NCI-H510A (cell line): ENCODE results near the gene GRWD1.

ENCODE experiments used
- DNase-seq: peaks from one replicate; lab custom pipeline; 2025; lab: John Stamatoyannopoulos, UW

Gene GRWD1

DNA sequence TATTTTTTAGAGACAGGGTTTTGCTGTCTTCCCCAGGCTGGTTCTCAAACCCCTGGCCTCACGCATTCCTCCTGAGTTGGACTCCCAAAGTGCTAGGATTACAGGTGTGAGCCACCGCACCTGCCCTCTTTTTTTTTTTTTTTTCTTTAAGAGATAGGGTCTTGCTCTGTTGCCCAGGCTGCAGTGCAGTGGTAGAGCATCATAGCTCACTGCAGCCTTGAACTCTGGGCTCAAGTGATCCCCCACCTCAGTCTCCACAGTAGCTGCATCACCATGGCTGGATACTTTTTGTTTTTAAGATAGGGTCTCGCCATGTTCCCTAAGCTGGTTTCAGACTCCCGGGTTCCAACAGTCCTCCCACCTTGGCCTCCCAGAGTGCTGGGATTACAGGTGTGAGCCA, 11.1 kb downstream of the GRWD1 start:
- no peak for DNase-seq

DNA sequence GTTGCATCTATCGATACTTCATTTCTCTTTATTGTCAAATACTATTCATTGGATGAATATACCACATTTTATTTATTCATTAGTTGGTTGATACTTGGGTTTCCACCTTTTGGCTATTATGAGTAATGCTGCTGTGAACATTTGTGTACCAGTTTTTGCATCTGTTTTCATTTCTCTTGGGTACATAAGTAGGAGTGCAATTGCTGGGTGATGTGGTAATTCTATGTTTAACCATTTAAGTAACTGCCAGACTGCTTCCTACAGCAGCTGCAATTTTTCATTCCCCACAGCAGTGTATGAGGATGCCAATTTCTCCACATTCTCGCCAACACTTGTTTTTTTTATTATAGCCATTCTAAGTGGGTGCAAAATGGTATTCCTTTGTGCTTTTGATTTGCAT, 12.2 kb downstream of the GRWD1 start:
- DNase-seq: no peak

DNA sequence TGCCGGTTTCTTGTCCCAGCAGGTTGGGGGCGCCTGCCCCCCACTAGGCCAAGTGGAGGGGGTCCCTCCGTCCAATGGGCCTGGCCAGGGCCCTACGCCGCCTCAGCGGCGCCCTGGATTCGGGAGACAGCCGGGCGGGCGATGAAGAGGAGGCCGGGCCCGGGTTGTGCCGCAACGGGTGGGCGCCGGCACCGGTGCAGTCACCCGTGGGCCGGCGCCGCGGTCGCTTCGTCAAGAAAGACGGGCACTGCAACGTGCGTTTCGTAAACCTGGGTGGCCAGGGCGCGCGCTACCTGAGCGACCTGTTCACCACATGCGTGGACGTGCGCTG, 15.8 kb downstream of the GRWD1 start:
- DNase-seq: no peak

DNA sequence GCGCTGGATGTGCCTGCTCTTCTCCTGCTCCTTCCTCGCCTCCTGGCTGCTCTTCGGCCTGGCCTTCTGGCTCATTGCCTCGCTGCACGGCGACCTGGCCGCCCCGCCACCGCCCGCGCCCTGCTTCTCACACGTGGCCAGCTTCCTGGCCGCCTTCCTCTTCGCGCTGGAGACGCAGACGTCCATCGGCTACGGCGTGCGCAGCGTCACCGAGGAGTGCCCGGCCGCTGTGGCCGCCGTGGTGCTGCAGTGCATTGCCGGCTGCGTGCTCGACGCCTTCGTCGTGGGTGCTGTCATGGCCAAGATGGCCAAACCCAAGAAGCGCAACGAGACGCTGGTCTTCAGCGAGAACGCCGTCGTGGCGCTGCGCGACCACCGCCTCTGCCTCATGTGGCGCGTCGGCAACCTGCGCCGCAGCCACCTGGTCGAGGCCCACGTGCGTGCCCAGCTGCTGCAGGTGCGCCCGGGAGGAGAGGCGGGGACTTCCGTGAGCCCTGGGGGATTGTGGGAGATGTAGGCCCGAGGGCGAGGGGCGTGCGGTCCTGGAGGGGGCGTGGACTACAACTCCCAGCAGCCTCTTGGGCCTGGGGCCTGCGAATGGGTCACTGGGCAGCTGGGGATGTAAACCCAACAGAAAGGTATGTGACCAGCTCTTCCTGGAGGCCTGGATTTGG, 16.3 kb downstream of the GRWD1 start:
- DNase-seq: no peak

DNA sequence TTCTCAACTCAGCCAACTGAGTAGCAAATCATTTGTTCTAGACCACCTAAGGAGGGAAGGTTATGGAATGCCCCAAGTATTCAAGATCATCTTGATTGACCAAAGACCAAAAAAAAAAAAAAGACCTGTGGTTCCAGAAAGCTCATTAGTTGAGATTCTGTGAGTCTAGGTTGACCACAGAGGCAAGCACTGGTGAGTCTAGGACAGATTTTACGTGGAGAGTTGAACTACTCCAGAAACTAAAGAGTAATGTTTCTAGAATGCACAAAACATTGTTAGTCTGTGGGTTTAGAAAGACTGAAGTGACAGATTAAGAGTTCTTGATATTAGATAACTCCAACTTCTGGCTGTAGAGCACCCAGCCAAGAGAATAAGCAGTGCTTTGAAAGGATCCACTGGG, 19.4 kb downstream of the GRWD1 start:
- no peak for DNase-seq

DNA sequence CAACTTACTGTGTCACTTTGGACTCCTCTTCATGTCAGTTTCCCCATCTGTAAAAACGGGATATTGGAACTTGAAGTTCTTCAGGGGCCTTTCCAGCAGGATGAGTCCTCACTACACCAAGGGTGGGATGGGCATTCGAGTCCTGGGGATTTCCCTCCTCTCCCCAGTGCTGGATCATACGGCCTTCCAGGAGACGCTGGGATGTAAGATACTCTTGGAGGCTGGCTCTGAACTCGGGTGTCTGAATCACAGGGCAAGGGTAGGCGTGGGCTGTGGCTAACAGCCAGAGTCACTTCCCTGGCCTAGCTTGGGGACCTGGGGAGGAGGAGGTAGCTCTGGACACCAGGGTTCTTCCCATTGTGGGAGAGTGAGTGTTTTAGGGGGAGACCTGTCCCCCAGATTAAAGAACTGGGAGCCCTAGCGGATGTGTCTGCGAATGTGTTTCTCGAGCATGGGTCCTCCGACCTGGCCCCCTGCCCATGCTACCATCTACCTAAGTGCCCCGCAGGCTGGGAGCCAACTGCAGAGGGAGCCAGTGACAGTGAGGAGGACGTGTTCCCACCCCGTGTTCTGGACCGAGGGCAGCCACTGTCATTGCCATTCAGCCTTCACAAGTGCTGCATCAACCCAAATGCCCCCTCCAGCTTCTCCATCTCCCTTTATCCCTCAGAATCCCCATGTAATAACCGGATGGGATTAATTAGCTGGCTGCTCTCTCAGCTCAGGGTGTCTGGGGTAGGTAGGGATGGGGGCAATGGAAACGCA, 21.0 kb downstream of the GRWD1 start:
- no peak for DNase-seq

DNA sequence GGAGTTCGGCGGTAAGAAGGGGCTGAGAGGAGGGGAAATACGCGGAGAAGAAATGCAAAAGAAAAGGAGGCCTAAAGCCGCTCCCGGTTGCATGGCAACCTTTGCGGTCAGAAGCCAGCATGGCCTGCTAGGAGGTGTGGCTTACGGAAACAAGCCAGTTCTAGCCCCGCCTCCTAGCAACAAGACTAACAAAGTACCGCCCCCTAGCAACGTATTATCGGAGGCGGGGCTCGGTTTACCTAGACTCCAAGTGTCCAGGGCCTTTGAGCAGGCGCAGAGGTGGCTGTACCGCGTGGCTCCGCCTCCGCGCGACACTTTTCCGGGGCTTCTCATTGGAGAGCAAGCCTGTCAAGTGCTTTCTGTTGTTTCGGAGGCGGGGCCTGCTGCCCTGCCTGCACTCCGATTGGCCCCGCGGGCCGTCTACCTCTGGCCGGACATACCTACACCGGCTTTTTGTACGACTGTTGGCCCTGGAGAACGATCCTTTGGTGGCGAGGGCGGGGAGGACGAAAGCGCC, 23.0 kb downstream of the GRWD1 start:
- DNase-seq: peak; percentile 98

DNA sequence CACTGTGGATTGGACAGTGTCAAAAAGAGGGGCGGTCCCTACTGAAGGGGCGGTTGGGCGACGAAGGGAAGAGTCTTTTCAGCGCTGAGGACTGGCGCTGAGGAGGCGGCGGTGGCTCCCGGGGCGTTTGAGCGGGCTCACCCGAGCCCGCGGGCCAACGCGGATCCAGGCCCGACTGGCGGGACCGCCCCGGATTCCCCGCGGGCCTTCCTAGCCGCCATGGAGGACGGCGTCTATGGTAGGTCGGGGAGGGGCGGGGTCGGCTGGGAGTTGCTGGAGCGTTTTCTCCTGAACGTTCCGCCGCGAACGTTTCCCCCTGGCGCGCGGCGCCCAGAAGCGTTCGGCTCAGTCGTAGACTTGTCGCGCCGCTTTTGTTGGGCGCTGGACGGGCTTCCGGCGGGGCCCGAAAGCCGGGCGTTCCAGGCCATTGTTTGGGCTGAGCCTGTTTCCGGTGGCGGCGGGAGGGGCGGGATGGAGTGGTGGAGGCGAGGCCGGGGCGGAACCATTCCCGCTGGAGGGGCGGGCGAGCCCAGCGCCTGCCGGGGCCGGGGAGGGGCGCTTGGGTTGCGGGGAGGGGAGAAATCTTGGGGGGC, 23.6 kb downstream of the GRWD1 start, which contains the start of gene CYTH2:
Gene CYTH2, plus strand, starts transcription at position 81 of the 593 bp plus-strand sequence. Its CDS starts 139 bp downstream, at position 220.
- DNase-seq: peak; percentile 77

DNA sequence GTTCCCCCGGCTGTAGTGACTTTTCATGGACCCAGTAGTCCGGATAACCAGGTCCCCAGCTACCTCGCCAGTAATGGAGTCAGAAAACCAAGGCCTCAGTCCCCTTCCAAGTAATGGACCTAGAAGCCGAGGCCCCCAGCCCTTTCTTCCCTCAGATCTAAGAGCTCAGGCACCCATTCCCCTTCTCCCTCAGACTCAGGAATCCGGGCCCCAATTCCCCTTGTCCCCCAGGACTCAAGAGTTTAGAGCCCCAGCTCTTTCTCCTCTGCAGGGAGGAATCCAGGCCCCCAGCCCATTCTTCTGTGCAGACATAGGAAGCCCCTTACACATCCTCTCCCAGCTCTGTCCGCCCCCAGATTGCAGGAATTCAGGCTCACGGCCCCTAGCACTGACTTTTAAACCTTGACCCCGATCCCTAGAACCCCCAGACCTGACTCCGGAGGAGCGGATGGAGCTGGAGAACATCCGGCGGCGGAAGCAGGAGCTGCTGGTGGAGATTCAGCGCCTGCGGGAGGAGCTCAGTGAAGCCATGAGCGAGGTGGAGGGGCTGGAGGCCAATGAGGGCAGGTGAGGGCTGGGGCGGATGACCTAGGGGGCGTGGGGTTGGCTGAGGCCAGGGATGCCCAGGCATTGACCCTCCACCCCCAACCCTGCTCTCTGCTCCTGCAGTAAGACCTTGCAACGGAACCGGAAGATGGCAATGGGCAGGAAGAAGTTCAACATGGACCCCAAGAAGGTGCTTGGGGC, 24.3 kb downstream of the GRWD1 start:
- DNase-seq: no peak

DNA sequence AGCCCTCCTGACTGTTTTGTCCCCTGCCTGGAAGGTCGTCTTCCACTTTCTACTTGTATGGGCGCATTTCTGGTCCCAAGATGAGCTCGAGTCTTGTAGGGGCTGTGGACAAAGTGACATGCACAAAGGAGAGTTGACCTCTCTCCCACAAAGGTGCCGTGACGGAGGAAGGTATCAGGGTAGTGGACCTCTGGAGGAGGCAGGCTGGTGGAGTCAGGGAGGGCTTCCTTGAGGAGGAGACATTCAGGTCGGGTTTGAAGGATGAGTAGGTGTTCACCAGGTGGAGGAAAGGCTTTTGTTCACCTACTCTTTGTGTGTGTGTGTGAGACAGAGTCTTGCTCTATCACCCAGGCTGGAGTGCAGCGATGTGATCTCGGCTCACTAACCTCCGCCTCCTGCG, 25.1 kb downstream of the GRWD1 start:
- DNase-seq: no peak

DNA sequence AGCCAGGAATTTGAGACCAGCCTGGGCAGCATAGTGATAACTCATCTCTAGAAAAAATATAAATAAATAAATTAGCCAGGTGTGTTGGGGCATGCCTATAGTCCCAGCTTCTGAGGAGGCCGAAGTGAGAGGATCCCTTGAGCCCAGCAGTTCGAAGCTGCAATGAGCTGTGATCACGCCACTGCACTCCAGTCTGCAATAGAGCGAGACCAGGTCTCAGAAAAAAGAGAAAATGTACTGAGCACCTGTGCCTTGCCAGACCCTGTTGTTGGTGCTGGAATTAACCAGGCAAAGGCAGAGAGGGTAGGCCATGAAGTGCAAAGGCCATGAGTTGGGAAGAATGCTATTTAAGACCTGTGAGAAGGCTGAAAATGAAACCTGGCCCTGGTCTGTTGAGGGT, 26.1 kb downstream of the GRWD1 start:
- no peak for DNase-seq

DNA sequence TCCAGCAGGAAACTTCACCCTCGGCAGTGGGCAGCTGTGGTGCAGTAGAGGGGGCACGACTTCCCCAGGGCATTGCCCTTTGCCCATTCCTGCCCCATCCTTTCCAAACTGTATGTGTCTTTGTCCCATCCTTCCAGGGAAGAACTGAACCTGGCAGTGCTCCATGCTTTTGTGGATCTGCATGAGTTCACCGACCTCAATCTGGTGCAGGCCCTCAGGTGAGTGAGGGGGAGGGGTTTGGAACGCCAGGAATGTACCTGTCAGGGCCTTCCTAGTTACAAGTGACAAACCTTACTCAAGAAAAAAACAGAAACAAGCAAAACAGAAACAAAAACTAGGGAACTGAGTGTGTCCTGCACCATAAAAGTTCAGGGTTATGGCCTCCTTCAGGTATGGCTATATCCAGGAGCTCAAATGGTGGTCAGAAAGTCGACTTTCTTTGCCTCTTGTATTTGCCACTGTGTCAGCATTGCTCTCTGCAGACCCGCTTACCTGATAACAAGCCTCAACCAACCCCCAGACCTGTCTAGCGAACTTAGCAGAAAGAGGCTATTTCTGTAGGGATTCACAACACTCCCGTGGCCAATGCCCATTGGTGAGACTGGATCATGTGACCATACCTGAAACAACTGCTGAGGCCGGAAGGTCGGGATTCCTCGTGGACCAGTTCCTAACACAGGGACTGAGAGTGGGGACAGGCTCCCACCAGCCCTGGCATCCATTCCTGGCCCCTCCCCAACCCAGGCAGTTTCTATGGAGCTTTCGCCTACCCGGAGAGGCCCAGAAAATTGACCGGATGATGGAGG, 27.6 kb downstream of the GRWD1 start:
- DNase-seq: no peak

DNA sequence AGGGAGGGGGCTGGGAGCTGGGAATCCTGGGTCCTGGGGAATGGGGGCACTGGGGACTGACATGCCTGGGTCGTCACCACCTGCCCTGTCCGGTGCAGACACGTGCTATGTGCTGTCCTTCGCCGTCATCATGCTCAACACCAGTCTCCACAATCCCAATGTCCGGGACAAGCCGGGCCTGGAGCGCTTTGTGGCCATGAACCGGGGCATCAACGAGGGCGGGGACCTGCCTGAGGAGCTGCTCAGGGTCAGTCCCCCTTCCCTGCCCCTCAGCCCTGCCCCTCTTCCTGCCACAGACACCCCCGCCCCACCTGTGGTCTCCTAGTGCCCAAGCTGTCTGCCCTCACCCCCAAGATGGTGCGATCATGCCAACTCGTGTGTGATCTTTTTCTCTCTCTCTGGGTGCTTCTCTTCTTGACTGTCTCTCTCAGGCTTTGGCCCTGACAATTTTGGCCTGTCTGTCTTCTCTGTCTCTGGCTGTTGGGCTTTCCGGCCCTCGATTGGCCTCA, 28.4 kb downstream of the GRWD1 start:
- no peak for DNase-seq

DNA sequence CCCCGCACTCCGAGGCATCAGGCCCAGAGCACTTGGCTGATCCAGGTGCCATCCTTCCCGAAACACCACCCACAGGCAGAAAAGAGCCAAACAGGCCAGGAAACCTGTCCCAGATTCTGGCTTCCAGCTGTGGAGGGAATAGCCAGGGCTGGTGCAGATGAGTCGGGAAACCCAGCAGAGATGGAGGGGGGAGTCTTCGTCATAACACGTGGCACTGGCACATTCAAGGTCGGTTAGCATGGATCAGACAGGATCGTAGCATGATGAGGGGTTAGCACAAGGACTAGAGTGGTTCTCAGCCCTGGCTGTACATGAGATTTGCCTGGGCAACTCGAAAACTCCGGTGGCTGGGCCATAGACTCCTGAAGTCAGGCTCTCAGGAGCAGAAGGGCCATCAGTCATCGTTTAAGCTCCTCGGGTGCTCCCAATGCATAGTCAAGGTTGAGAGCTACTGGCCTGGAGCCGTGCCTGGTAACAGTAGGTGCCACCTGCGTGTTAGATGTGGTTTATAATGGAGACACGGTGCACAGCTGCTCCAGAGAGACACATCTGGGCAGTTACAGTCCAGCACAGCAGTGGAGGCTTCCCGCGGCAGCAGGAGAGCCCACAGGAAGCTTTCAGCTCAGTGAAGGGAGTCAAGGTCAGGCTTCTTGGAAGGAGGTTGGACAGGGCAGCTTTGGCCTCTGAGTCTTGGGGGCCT, 29.7 kb downstream of the GRWD1 start:
- no peak for DNase-seq

DNA sequence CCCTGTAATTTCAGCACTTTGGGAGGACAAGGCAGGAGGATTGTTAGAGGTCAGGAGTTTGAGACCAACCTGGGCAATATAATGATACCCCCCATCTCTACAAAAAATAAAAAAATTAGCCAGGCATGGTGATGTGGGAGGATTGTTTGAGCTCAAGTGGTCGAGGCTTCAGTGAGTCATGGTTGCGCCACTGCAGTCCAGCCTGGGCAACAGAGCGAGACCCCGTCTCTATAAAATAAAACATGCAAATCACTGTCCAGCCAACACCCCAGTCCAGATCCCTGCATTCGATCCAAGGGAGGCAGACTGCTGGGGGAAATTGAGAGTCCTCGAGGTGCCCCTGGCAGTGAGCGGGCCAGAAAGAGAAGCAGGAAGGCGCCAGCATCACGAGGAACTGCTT, 30.4 kb downstream of the GRWD1 start:
- DNase-seq: no peak

DNA sequence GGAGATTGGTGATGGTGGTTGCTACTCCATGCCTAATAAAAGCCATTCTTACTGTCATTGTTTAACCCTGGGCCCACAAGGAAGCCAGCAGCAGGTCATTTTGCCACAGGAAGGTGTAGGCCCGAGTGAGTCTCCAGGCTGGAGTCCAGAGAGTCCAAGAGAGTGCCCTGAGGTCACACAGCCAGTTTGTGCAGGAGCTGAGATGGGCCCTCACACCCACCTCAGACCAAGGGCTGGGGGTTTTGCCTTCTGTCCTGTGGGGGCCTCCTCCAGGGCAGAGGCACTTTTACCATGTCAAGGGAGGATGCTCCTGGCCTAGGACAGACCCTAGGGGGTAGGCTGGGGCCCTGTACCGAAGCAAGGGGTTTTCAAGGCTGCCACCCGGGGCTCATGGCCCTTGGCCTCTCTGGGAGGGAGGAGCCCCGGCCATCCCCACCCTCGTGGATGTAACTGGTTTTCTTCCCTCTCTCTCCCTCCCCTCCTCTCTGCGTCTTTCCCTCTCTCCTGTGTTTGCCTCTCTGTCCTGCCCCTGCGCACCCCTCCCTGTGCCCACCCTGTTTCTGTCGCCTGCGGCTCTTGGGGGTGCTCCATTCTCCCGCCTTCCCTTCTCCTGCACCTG, 31.4 kb downstream of the GRWD1 start:
- no peak for DNase-seq

DNA sequence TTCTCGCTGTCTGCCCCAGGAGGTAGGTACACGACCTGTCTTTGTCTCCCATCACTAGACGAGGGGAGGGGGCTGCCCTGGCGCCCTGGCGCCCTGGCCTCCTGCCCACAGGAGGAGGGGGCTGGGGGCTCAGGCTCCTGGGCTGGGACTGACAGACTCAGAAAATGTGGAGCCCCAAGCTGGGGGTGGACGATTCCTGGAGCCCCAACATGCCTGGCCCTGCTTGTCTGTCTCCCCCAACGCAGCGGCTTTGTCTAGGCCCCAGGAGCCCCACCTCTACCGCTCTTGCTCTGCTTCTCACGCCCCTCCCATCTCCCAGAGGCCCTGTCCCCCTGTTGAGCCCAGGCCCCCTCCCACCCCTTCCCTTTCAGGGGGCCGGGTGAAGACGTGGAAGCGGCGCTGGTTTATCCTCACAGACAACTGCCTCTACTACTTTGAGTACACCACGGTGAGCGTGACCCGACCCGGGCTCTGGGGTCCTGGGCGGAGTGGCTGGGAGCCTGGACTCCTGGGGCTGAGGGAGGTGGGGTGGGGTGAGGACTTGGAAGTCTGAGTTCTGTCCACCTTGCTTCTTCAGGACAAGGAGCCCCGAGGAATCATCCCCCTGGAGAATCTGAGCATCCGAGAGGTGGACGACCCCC, 32.0 kb downstream of the GRWD1 start:
- no peak for DNase-seq

DNA sequence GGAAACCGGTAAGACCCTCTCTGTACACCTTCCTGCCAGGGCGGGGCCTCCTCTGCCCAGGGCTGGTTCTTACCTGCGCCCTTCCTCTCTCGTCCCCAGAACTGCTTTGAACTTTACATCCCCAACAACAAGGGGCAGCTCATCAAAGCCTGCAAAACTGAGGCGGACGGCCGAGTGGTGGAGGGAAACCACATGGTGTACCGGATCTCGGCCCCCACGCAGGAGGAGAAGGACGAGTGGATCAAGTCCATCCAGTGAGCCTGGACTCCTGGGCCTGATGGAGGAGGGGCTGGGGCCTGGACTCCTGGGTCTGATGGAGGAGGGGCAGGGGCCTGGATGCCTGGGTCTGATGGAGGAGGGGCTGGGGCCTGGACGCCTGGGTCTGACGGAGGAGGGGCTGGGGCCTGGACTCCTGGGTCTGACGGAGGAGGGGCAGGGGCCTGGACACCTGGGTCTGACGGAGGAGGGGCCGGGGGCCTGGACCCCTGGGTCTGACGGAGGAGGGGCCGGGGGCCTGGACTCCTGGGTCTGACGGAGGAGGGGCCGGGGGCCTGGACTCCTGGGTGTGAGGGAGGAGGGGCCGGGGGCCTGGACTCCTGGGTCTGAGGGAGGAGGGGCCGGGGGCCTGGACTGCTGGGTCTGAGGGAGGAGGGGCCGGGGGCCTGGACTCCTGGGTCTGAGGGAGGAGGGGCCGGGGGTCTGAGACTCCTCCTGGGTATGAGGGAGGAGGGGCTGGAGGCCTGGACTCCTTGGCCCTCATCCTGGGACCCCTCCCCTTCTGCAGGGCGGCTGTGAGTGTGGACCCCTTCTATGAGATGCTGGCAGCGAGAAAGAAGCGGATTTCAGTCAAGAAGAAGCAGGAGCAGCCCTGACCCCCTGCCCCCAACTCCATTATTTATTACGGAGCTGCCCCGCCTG, 32.8 kb downstream of the GRWD1 start:
- DNase-seq: no peak

DNA sequence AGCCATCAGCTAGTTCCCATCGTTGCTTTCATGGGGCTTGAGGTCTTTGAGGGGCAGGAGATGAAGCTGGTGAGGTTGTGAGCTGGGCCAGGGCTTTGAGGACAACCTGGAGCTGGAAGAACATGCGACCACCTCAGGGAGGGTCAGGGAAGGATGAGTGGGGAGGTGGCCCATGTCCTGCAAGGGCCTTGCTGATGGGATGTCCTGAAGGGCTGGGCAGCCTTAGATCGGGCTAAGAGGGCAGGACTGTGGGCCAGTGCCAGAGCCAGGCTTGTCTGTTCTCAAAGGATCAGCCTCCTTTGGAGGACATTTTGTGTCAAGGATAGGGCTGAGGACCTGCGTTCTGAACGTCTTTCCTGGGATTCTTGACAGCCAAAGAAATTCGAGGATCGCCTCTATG, 33.9 kb downstream of the GRWD1 start:
- no peak for DNase-seq
